ENCODE results near the gene HOPX. TPM values are rescaled to one million over a fixed set of nuclear protein-coding genes. Genes with fewer than 3 reads are reported as not detected.
"Not testable (repeated sequence)": the region's sequence is repeated elsewhere in the genome, so short reads cannot be mapped to it uniquely, and the experiment has no call there.

HOPX gene
- polyA plus RNA-seq, 2 donors, result 649 to 1,386 TPM

- H3K36me3 ChIP-seq (ENCODE audit: control insufficient read depth in 2 of 2, insufficient read depth in 2 of 2, low read length in 1 of 2); H3K9me3 ChIP-seq (ENCODE audit: control insufficient read depth in 2 of 2, insufficient read depth in 1 of 2, low read depth in 1 of 2, low read length in 1 of 2); H3K27me3 ChIP-seq (ENCODE audit: control insufficient read depth in 1 of 2, insufficient read depth in 2 of 2, low read length in 2 of 2); H3K4me3 ChIP-seq (ENCODE audit: low read depth in 1 of 2, low read length in 2 of 2); H3K27ac ChIP-seq (ENCODE audit: low read depth in 2 of 2, low read length in 1 of 2); H3K4me1 ChIP-seq (ENCODE audit: control insufficient read depth in 2 of 2, insufficient read depth in 2 of 2, low read length in 1 of 2): not testable (repeated sequence)
- WGBS, 2 donors, result 61 to 80% methylated on average over 4 of the region's 4 CpGs
Observed at GRCh38 chr4:56605464-56605863, 75.6 kb downstream of the HOPX start.

- 81% methylated on average over 3 of the region's 3 CpGs for WGBS, 2 donors
- no peaks in the 10 kb centered on the region for H3K4me1 ChIP-seq (ENCODE audit: control insufficient read depth in 2 of 2, insufficient read depth in 2 of 2, low read length in 1 of 2)
Observed at GRCh38 chr4:56603297-56603696, 77.8 kb downstream of the HOPX start.

More at GRCh38 chr4:56603297-56603696, 77.8 kb downstream of the HOPX start:
- H3K36me3 ChIP-seq (ENCODE audit: control insufficient read depth in 2 of 2, insufficient read depth in 2 of 2, low read length in 1 of 2), result no peaks in the 10 kb centered on the region
- H3K27me3 ChIP-seq (ENCODE audit: control insufficient read depth in 1 of 2, insufficient read depth in 2 of 2, low read length in 2 of 2), result no peaks in the 10 kb centered on the region
- H3K4me3 ChIP-seq (ENCODE audit: low read depth in 1 of 2, low read length in 2 of 2), result no peak overlapping the region
- no peaks in the 10 kb centered on the region for H3K9me3 ChIP-seq (ENCODE audit: control insufficient read depth in 2 of 2, insufficient read depth in 1 of 2, low read depth in 1 of 2, low read length in 1 of 2)
- H3K27ac ChIP-seq (ENCODE audit: low read depth in 2 of 2, low read length in 1 of 2), result no peak overlapping the region

Other genes with a start within 250 kb of the HOPX start
- gene PPAT, start 245.7 kb downstream of the HOPX start, polyA plus RNA-seq, result 1 to 10 TPM; 2.6 to 3.8 TPM
- 10 to 100 TPM; 46.0 to 62.7 TPM for gene PAICS, start 245.0 kb downstream of the HOPX start, polyA plus RNA-seq
- gene SRP72, start 213.7 kb downstream of the HOPX start, polyA plus RNA-seq, result 10 to 100 TPM; 22.6 to 28.8 TPM
- gene ARL9, start 175.5 kb downstream of the HOPX start, polyA plus RNA-seq, result under 1 TPM; 0.34 to 0.37 TPM
- gene SPINK2, start 140.4 kb upstream of the HOPX start, polyA plus RNA-seq, result under 1 TPM; 0.32 to 0.41 TPM
- 1 to 10 TPM; 4.2 to 4.9 TPM for gene REST, start 226.6 kb upstream of the HOPX start, polyA plus RNA-seq